IMR-90 (cell line): ENCODE data around the gene MTG1.

Experiments
- BHLHE40 ChIP-seq: fragments of 150-350 bp; IDR thresholded peaks from 2 replicates; pipeline ENCODE4 v1.6.1; 2016; ENCODE audit warnings: mild to moderate bottlenecking, low read depth, low read length
- CTCF ChIP-seq: conservative IDR thresholded peaks from 2 replicates; pipeline ENCODE4 v1.5.1; 2012; ENCODE audit warnings: mild to moderate bottlenecking, low read depth, low read length, improper control_type of control experiment
- FOS ChIP-seq: fragments of 150-350 bp; IDR thresholded peaks from 2 replicates; pipeline ENCODE4 v1.6.1; 2016; ENCODE audit warnings: low read depth, low read length
- POLR2A ChIP-seq: IDR thresholded peaks from 2 replicates; pipeline ENCODE4 v1.6.1; 2012; ENCODE audit warnings: mild to moderate bottlenecking, low read depth, low read length
- RFX5 ChIP-seq: IDR thresholded peaks from 2 replicates; pipeline ENCODE4 v1.8.0; 2012; ENCODE audit warnings: low read depth, mild to moderate bottlenecking, low read length, moderate library complexity
- SMC3 ChIP-seq: fragments of 150-350 bp; IDR thresholded peaks from 2 replicates; pipeline ENCODE4 v1.6.1; 2016; ENCODE audit warnings: low read depth, mild to moderate bottlenecking, antibody characterized with exemption, low read length, moderate library complexity

- TF ChIP-seq CTCF (no peak), RFX5 (no peak), BHLHE40 (no peak), POLR2A (no peak), FOS (no peak), SMC3 (no peak)
These were observed 8.7 kb upstream of the MTG1 start for GRCh38 chr10:133385214-133385613.
